H1 (cell line): ENCODE measurements around the gene TRIM68. TPM values are rescaled to one million over a fixed set of nuclear protein-coding genes. Genes with fewer than 3 reads are reported as not detected.

Experiments used
- CTCF ChIA-PET: fragments of 300-600 bp; sonication (Branson Sonifier 250); formaldehyde crosslinking; loops from one replicate; lab custom pipeline; 2021; ENCODE audit not compliant: partially characterized antibody; lab: Charles Lee
- POLR2A ChIA-PET: fragments of 300-600 bp; sonication (Branson Sonifier 250); formaldehyde crosslinking; loops from one replicate; lab custom pipeline; 2021; ENCODE audit warnings: inconsistent platforms; ENCODE audit not compliant: partially characterized antibody; lab: Charles Lee
- DNase-seq, 2 experiments: peaks; one replicate each; pipeline versions ENCODE4 v3.0.0 to v3.0.0-alpha.2; 2010 to 2022; ENCODE audit warnings: low spot score in 2 of 2, low read depth in 1 of 2, mixed read lengths in 1 of 2
- FAIRE-seq: peaks from 2 replicates; lab custom pipeline; 2011; peaks lifted over from hg19 to GRCh38; lab: Jason Lieb, UNC
- H2AFZ ChIP-seq: 2 replicates; pipeline ENCODE4 v1.8.1; 2012; ENCODE audit warnings: low read length, inconsistent platforms
- H2AK5ac ChIP-seq: 2 replicates; pipeline ENCODE4 v1.6.1; 2013; ENCODE audit warnings: low read depth, low read length
- H2BK120ac ChIP-seq: replicated peaks from 2 replicates; pipeline ENCODE3; 2013; ENCODE audit warnings: low read depth, low read length, inconsistent platforms
- H2BK12ac ChIP-seq: 2 replicates; pipeline ENCODE4 v1.6.1; 2013; ENCODE audit warnings: low read depth, low read length
- H2BK15ac ChIP-seq: 2 replicates; pipeline ENCODE4 v1.6.1; 2013; ENCODE audit warnings: low read length
- H2BK20ac ChIP-seq: 2 replicates; pipeline ENCODE4 v1.6.1; 2013; ENCODE audit warnings: low read length
- H2BK5ac ChIP-seq: 2 replicates; pipeline ENCODE4 v1.6.1; 2013; ENCODE audit warnings: low read depth, low read length
- H3K14ac ChIP-seq: 2 replicates; pipeline ENCODE4 v1.6.1; 2013; ENCODE audit warnings: inconsistent platforms; ENCODE audit not compliant: insufficient read length
- H3K18ac ChIP-seq: 2 replicates; pipeline ENCODE4 v1.6.1; 2013; ENCODE audit warnings: low read length; ENCODE audit errors: extremely low read depth
- H3K23ac ChIP-seq: 2 replicates; pipeline ENCODE4 v1.6.1; 2013; ENCODE audit warnings: inconsistent platforms; ENCODE audit not compliant: insufficient read length
- H3K23me2 ChIP-seq: 2 replicates; pipeline ENCODE4 v1.6.1; 2013; ENCODE audit warnings: low read depth, low read length
- H3K27ac ChIP-seq: 2 replicates; pipeline ENCODE4 v1.6.1; 2011; ENCODE audit warnings: low read depth, low read length, inconsistent platforms
- H3K27me3 ChIP-seq, 4 experiments: replicated peaks in 1 of 4; 1 replicate in 1 of 4; 2 replicates in 3 of 4; pipeline versions ENCODE4 v1.6.1 to v1.8.1; 2011 to 2013; ENCODE audit warnings: low read length in 3 of 4, mild to moderate bottlenecking in 3 of 4, inconsistent platforms in 2 of 4, mixed read lengths in 2 of 4, moderate library complexity in 1 of 4; ENCODE audit not compliant: control insufficient read depth in 3 of 4, insufficient read depth in 3 of 4; ENCODE audit errors: extremely low read depth in 1 of 4
- H3K36me3 ChIP-seq, 4 experiments: 2 replicates each; pipeline versions ENCODE4 v1.6.1 to v1.8.1; 2011 to 2013; ENCODE audit warnings: mild to moderate bottlenecking in 4 of 4, low read length in 3 of 4, moderate library complexity in 2 of 4, control low read depth in 1 of 4, inconsistent platforms in 1 of 4; ENCODE audit not compliant: insufficient read depth in 4 of 4, control insufficient read depth in 2 of 4
- H3K4ac ChIP-seq: replicated peaks from 2 replicates; pipeline ENCODE3; 2013; ENCODE audit warnings: low read length, low read depth, mixed read lengths, inconsistent platforms; ENCODE audit not compliant: insufficient read length
- H3K4me1 ChIP-seq, 4 experiments: replicated peaks in 1 of 4; 1 replicate in 1 of 4; 2 replicates in 3 of 4; pipeline versions ENCODE4 v1.6.1 to v1.8.1; 2011 to 2013; ENCODE audit warnings: low read length in 3 of 4, inconsistent platforms in 2 of 4, mixed read lengths in 1 of 4; ENCODE audit not compliant: insufficient read depth in 4 of 4, control insufficient read depth in 3 of 4
- H3K4me2 ChIP-seq, 2 experiments: 2 replicates each; pipeline versions ENCODE4 v1.6.1 to v1.8.1; 2011 to 2013; ENCODE audit warnings: low read depth in 2 of 2, low read length in 2 of 2, control low read depth in 1 of 2, inconsistent platforms in 1 of 2, mild to moderate bottlenecking in 1 of 2; ENCODE audit not compliant: insufficient read depth in 1 of 2
- H3K4me3 ChIP-seq, 4 experiments: fragments of 200-600, 300-600 bp in 1 of 4; sonication (generic), shearing (Covaris generic), sonication (Bioruptor Twin) in 1 of 4; 2 replicates each; pipeline versions ENCODE4 v1.5.1 to v1.8.1; 2011 to 2016; ENCODE audit warnings: low read length in 4 of 4, low read depth in 3 of 4, control low read depth in 2 of 4, inconsistent platforms in 2 of 4, mild to moderate bottlenecking in 2 of 4, mixed read lengths in 1 of 4, moderate library complexity in 1 of 4; ENCODE audit not compliant: insufficient read depth in 2 of 4; ENCODE audit errors: extremely low read depth in 1 of 4
- H3K56ac ChIP-seq: replicated peaks from 2 replicates; pipeline ENCODE3; 2013; ENCODE audit warnings: low read depth, mild to moderate bottlenecking, mixed read lengths, low read length, inconsistent platforms; ENCODE audit not compliant: insufficient read length
- H3K79me1 ChIP-seq: 2 replicates; pipeline ENCODE4 v1.6.1; 2013; ENCODE audit warnings: low read depth, low read length, control low read depth
- H3K79me2 ChIP-seq, 2 experiments: 2 replicates each; pipeline versions ENCODE4 v1.6.1 to v1.8.1; 2012 to 2013; ENCODE audit warnings: low read length in 2 of 2, mild to moderate bottlenecking in 2 of 2, inconsistent platforms in 1 of 2; ENCODE audit not compliant: insufficient read depth in 2 of 2, control insufficient read depth in 1 of 2
- H3K9ac ChIP-seq, 4 experiments: replicated peaks in 1 of 4; 1 replicate in 1 of 4; 2 replicates in 3 of 4; pipeline versions ENCODE4 v1.6.1 to v1.8.1; 2011 to 2013; ENCODE audit warnings: low read depth in 3 of 4, low read length in 3 of 4, control low read depth in 2 of 4, mild to moderate bottlenecking in 2 of 4, moderate library complexity in 2 of 4, inconsistent platforms in 1 of 4; ENCODE audit errors: extremely low read depth in 1 of 4
- H3K9me3 ChIP-seq, 2 experiments: 2 replicates each; pipeline versions ENCODE4 v1.6.1 to v1.8.1; 2012 to 2013; ENCODE audit warnings: mild to moderate bottlenecking in 2 of 2, moderate library complexity in 2 of 2, control low read depth in 1 of 2, inconsistent platforms in 1 of 2, low read depth in 1 of 2, low read length in 1 of 2, mixed read lengths in 1 of 2; ENCODE audit not compliant: insufficient read depth in 2 of 2
- H4K20me1 ChIP-seq, 2 experiments: replicated peaks in 1 of 2; 2 replicates each; pipeline versions ENCODE3 to v1.8.1; 2011 to 2013; ENCODE audit warnings: inconsistent platforms in 2 of 2, low read length in 2 of 2, mild to moderate bottlenecking in 1 of 2; ENCODE audit not compliant: insufficient read depth in 2 of 2, control insufficient read depth in 1 of 2
- H4K5ac ChIP-seq: 2 replicates; pipeline ENCODE4 v1.6.1; 2013; ENCODE audit warnings: low read length, low read depth, mixed read lengths, inconsistent platforms; ENCODE audit not compliant: insufficient read length
- H4K8ac ChIP-seq: 2 replicates; pipeline ENCODE4 v1.8.0; 2013; ENCODE audit warnings: mild to moderate bottlenecking, moderate library complexity, low read length, inconsistent platforms; ENCODE audit not compliant: insufficient read depth; ENCODE audit errors: extremely low read depth
- H4K91ac ChIP-seq: replicated peaks from 2 replicates; pipeline ENCODE3; 2013; ENCODE audit warnings: low read length, mixed read lengths, inconsistent platforms; ENCODE audit not compliant: insufficient read length
- EGR1 ChIP-seq: IDR thresholded peaks from 2 replicates; pipeline ENCODE4 v1.6.1; 2011; ENCODE audit warnings: low read depth, low read length, borderline replicate concordance
- HDAC2 ChIP-seq, 2 experiments: fragments of 300-600 bp in 1 of 2; sonication (generic) in 1 of 2; IDR thresholded peaks; 2 replicates each; pipeline ENCODE4 v1.6.1; 2011 to 2012; ENCODE audit warnings: low read depth in 2 of 2, low read length in 2 of 2, mild to moderate bottlenecking in 2 of 2, moderate library complexity in 2 of 2, borderline replicate concordance in 1 of 2, inconsistent platforms in 1 of 2
- TEAD4 ChIP-seq: IDR thresholded peaks from 2 replicates; pipeline ENCODE4 v1.6.1; 2012; ENCODE audit warnings: low read depth, low read length, inconsistent platforms, mixed read lengths
- USF2 ChIP-seq: IDR thresholded peaks from 2 replicates; pipeline ENCODE4 v1.6.1; 2011; ENCODE audit warnings: low read length, improper control_type of control experiment
- WGBS, 2 experiments: shearing (Covaris generic) in 1 of 2; methylation state at CpG; one replicate each; pipeline versions ENCODE4 v1.1.6 to v1.1.7; 2013 to 2015; ENCODE audit warnings: low lambda C conversion rate in 2 of 2, mixed read lengths in 2 of 2, inconsistent platforms in 1 of 2, low coverage in 1 of 2, missing lambda C conversion rate in 1 of 2; ENCODE audit not compliant: insufficient replicate concordance in 2 of 2, insufficient coverage in 1 of 2, insufficient read length in 1 of 2; ENCODE audit errors: extremely low coverage in 1 of 2, missing lambda C conversion rate in 1 of 2; 5-methylcytosine and 5-hydroxymethylcytosine counted together
- long read RNA-seq, 2 experiments: library from RNA in 1 of 2; library from capped mRNA in 1 of 2; stranded (forward); transcript quantifications; one replicate each; pipeline ENCODE4 v2.0.0, GENCODE V29; 2021; ENCODE audit warnings: inconsistent platforms in 1 of 2
- polyA minus RNA-seq, 3 experiments: library from RNA; depleted of rRNA, polyadenylated mRNA; stranded (reverse); fragments of >200 nt; gene quantifications; 1 replicate in 2 of 3; 2 replicates in 1 of 3; pipeline ENCODE4 v1.2.3, GENCODE V29; 2011
- polyA plus RNA-seq, 7 experiments: library from polyadenylated mRNA; depleted of rRNA in 3 of 7; stranded (reverse) in 5 of 7; unstranded in 2 of 7; fragments of >200 nt in 5 of 7; fragments of 200-250 nt in 2 of 7; gene quantifications; 1 replicate in 5 of 7; 2 replicates in 1 of 7; 4 replicates in 1 of 7; pipeline versions ENCODE4 v1.2.1 to v1.2.3, GENCODE V29; 2011 to 2013; ENCODE audit warnings: missing spikeins in 2 of 7, mixed read lengths in 2 of 7
- total RNA-seq: library from RNA; stranded (reverse); fragmentation: NEBNext Ultra II Directional; extraction: Animal tissue kit (Norgen Biotek cat#: 25700); gene quantifications from 2 replicates; pipeline ENCODE4 v1.2.1, GENCODE V29; 2021

TRIM68 gene, protein sequence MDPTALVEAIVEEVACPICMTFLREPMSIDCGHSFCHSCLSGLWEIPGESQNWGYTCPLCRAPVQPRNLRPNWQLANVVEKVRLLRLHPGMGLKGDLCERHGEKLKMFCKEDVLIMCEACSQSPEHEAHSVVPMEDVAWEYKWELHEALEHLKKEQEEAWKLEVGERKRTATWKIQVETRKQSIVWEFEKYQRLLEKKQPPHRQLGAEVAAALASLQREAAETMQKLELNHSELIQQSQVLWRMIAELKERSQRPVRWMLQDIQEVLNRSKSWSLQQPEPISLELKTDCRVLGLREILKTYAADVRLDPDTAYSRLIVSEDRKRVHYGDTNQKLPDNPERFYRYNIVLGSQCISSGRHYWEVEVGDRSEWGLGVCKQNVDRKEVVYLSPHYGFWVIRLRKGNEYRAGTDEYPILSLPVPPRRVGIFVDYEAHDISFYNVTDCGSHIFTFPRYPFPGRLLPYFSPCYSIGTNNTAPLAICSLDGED
- total RNA-seq (5.7 and 6.2 TPM in 2 replicates), polyA plus RNA-seq (2011; rRNA removed) (3.4 and 3.8 TPM in 2 replicates), polyA minus RNA-seq (2011; rRNA and poly(A)+ RNA removed) (4.9 and 5.1 TPM in 2 replicates)
- polyA plus RNA-seq (2011; cell fraction: cytosol; rRNA removed), result 4.6 TPM
- 5.4 TPM for polyA plus RNA-seq (2011; cell fraction: nucleus; rRNA removed)
- polyA plus RNA-seq (2012, experiment 1 of 2), result 4.7 to 6.0 TPM (median 5.4 TPM) in 4 replicates
- polyA plus RNA-seq (2012, experiment 2 of 2), result 2.5 TPM
- polyA plus RNA-seq (2013, experiment 1 of 2), result 3.8 TPM
- polyA plus RNA-seq (2013, experiment 2 of 2), result 3.8 TPM
- polyA minus RNA-seq (2011; cell fraction: cytosol; rRNA and poly(A)+ RNA removed), result 1.1 TPM
- polyA minus RNA-seq (2011; cell fraction: nucleus; rRNA and poly(A)+ RNA removed), result 13.8 TPM
- long read RNA-seq, experiment 1, partial matches to known transcripts, result 0 of 3 reads
- long read RNA-seq, experiment 1, other reads (novel, unspliced or antisense), result 2 of 3 reads
- long read RNA-seq, experiment 2, partial matches to known transcripts, result 0 of 2 reads
- long read RNA-seq, experiment 2, other reads (novel, unspliced or antisense), result 2 of 2 reads

DNA sequence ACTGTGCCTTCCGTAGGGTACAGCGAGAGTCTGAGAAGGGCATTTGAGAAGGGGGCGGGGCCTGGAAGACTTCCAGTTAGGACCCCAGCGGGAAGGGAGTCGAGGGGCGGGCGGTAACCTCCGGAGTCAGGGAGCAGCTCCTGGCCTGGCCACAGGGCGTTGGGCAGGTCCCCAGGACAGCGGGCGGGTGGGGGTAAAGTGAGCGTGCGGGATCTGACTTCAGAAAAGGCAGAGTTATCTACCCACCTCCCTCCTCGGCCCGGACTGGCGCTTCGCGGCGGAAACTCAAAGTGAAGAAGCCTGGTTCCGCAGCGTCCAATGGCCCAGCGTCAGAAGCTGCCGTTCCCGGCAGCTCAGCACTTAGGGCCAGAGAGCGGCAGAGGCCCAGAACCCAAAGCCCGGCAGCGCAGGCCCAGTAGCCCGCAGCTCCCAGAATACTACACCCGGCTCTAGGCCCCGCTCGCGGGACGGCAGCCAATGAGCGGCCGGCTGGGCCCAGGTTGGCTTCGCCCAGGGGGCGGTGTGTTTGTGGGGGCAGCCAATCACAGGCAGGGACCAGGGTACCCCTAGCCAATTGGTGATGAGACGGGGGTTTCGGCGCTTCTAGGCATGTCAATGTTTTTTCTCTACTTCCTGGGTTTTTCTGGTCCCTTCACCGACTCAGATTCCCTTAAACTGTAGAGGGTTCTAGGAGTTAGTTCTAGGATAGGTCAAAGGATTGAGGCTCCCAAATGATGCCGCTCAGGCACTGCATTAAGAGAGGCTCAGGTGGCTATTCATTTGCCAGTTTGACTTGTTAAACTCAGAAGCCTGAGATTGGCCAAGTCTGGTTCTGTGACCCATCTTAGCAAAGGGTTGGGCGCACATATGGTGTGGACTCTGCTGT is at the start of gene TRIM68:
TRIM68 (minus strand) TSS at position 451 of the 886 bp plus-strand sequence. CDS start 2,727 bp downstream, outside the sequence.
- Histone ChIP-seq H2BK5ac (peak within 1 kb of the TSS; percentile 73; the same call in 1 of the 2 replicates), H2BK20ac (no peak within 1 kb of the TSS), H2BK12ac (no peak within 1 kb of the TSS), H3K27me3 (no peaks in the 10 kb centered on the region), H4K20me1 (no peaks in the 10 kb centered on the region), H3K36me3 (peaks cover 0 to 2% (median 0%) of the 10 kb centered on the region in 4 experiments; a peak in 2 of 8 replicates), H3K27ac (peak within 1 kb of the TSS; percentile 24; the same call in 1 of the 2 replicates), H3K79me1 (no peaks in the 10 kb centered on the region), H3K4ac (peak within 1 kb of the TSS; percentile 73), H4K5ac (peak within 1 kb of the TSS; percentile 90), H3K23ac (no peak within 1 kb of the TSS), H3K4me2 (peak within 1 kb of the TSS; percentile 71 to 72), H3K56ac (peak within 1 kb of the TSS; percentile 55), H3K4me1 (no peaks in the 10 kb centered on the region; a peak in 1 of 7 replicates), H2AK5ac (no peak within 1 kb of the TSS), H3K9me3 (no peaks in the 10 kb centered on the region), H4K91ac (no peak within 1 kb of the TSS), H3K18ac (no peak within 1 kb of the TSS; the same call in 1 of the 2 replicates), H2BK15ac (no peak within 1 kb of the TSS), H3K23me2 (peaks cover 2% of the 10 kb centered on the region; the same call in 1 of the 2 replicates), H3K4me3 (peak within 1 kb of the TSS; percentile 52 to 85 (median 70)), H3K79me2 (no peaks in the 10 kb centered on the region), H3K9ac (peak within 1 kb of the TSS; percentile 40 to 68 (median 60); a peak in 5 of 7 replicates), H3K14ac (no peak within 1 kb of the TSS), H2AFZ (peak within 1 kb of the TSS; percentile 98), H2BK120ac (no peak within 1 kb of the TSS), H4K8ac (0 out of 2 replicates have a peak within 1 kb of the TSS, but pooled peaks have one; percentile 31)
- DNase-seq (peak; percentile 41 to 92), FAIRE-seq (peak; percentile 82)
- ChIA-PET CTCF (interaction anchor here (0.5 to 1.5 kb wide), 7 partner anchors 19 to 506 kb away, joined by 3 to 4 read pairs (median 3); partner anchors contain the start of gene OR51D1), POLR2A (interaction anchor here (1.2 kb wide), 1 partner anchor 9 kb away, joined by 3 read pairs; no protein-coding TSS in a partner anchor)
- 7% methylated on average over 32 of the region's 43 CpGs; no CpG with 5 or more reads in 1 of the 2 experiments for WGBS, 2 experiments
- TF ChIP-seq USF2 (no peak), HDAC2 (IDR thresholded peaks at IDR 0.05; ENCODE audit: borderline replicate concordance in 1 of 2, low read depth in 2 of 2, low read length in 2 of 2) (0 out of 4 replicates have a peak, but pooled peaks of 1 of the 2 experiments have one; percentile 53), TEAD4 (no peak), EGR1 (no peak)
